AG09309 (cell line): ENCODE data around the gene CCDC85B.

ENCODE experiments used
- DNase-seq: peaks from one replicate; pipeline ENCODE4 v3.0.0-alpha.2; 2010; ENCODE audit warnings: low read depth
- H3K4me3 ChIP-seq: 2 replicates; pipeline ENCODE4 v1.5.1; 2011; ENCODE audit warnings: mild to moderate bottlenecking, low read depth, low read length, moderate library complexity; ENCODE audit not compliant: control insufficient read depth
- TF ChIP-seq, protein P1 (sequence below): IDR thresholded peaks from 2 replicates; pipeline ENCODE4 v1.5.1; 2011; ENCODE audit warnings: mild to moderate bottlenecking, low read depth, low read length, inconsistent platforms; ENCODE audit not compliant: insufficient read depth, control insufficient read depth; ENCODE audit errors: missing control alignments

CCDC85B gene

DNA sequence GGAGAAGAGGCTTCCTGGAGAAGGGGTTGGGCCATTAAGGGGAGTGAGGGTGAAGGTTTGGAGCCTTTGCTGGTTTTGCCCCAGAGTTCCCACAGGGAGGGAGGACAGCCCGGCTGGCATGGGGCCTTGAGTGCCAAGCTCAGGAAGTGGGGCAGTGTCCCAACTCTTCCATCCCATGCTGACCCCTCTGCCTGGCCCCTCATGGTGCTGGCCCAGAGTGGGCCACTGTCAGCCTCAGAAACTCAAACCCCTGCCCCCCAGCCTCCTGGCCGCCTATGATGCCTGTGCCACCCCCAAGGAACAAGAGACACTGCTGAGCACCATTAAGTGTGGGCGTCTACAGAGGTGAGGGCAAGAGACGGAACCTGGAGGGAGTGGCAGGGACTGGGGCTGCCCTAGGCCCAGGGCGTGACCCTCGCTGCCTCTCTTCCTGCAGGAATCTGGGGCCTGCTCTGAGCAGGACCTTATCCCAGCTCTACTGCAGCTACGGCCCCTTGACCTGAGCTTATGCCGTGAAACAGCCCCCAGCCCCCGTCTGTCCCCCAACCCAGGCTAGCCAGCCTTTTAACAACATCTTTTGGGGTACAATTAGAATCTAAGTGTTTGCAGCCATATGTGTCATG lies 24.8 kb upstream of the CCDC85B start:
- no peak for DNase-seq
- TF ChIP-seq, protein P1, sequence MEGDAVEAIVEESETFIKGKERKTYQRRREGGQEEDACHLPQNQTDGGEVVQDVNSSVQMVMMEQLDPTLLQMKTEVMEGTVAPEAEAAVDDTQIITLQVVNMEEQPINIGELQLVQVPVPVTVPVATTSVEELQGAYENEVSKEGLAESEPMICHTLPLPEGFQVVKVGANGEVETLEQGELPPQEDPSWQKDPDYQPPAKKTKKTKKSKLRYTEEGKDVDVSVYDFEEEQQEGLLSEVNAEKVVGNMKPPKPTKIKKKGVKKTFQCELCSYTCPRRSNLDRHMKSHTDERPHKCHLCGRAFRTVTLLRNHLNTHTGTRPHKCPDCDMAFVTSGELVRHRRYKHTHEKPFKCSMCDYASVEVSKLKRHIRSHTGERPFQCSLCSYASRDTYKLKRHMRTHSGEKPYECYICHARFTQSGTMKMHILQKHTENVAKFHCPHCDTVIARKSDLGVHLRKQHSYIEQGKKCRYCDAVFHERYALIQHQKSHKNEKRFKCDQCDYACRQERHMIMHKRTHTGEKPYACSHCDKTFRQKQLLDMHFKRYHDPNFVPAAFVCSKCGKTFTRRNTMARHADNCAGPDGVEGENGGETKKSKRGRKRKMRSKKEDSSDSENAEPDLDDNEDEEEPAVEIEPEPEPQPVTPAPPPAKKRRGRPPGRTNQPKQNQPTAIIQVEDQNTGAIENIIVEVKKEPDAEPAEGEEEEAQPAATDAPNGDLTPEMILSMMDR = no peak
- no peak overlapping the region for H3K4me3 ChIP-seq

DNA sequence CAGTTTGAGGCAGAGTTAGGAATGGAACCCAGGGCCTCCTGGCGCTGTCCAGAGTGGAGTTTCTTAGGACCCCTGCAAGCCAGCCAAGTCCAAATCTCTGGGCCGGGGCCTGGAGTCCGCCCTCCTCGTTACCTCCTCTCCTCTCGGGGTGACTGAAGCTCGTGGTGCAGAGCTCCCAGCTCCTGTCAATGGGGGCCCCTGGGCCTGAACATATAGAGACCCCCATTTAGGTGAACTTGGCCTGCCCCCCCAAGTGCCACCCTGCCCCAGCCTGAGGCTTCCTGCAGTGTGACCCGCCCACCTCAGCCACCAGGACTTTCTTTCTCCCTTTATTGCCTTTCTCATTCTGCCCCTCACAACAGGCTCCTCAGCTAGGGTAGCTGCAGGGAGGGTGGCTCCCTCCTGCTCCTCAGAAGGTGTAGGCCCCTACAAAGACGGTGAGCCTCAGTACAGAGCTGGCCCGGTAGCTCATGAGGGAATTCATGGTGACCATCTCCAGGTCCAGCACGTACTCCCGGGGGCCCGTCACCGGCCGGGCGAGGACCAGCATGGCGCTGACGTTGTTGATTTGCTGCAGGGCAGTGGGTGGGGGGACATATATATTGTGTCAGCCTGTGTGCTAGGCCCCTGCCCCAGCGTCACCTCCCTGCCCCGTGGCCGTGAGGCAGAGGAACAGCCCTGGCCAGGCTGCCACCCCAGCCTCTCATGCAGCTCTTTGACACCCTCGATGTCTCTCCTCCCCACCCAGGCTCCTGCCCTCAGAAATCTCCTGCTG lies 23.8 kb upstream of the CCDC85B start:
- TF ChIP-seq, protein P1 = no peak
- no peak overlapping the region for H3K4me3 ChIP-seq
- DNase-seq = no peak

DNA sequence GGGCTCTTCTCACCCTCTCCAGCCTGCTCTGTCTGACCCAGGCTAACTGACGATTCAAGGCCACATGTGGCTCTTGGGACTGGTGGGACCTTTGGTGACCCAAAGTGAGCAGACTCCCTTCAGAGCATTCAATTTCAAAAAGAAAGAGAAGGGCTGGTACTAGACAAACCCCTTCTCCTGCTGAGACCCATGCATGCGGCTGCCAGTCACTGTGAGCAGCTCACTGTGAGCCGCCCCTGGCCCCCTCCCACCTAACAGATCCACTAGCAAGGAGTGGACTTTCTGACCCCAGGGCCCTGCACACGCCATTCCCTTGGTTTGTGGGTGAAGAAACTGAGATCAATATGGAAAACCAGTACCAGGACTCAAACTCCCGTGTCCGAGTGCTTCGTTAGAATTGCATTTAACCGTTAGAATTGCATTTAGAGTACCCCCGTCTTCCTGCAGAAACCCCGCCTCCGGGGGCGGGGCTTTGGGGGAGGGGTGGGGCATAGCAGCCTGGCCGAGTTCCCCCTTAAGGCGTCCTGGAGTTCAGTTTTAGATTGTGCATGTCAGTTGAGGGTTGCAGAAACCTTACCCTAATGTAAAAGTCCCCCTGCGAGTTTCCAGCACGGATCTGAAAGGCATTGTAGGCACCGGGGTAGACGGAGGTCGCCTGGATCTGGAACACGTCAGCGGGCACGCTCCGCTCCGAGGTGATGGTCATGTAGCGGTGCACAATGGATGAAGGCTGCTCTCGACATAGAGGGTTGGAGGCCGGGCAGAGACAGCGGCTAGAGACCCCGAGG lies 23.0 kb upstream of the CCDC85B start:
- H3K4me3 ChIP-seq = no peak overlapping the region
- TF ChIP-seq, protein P1 = no peak
- DNase-seq = no peak

DNA sequence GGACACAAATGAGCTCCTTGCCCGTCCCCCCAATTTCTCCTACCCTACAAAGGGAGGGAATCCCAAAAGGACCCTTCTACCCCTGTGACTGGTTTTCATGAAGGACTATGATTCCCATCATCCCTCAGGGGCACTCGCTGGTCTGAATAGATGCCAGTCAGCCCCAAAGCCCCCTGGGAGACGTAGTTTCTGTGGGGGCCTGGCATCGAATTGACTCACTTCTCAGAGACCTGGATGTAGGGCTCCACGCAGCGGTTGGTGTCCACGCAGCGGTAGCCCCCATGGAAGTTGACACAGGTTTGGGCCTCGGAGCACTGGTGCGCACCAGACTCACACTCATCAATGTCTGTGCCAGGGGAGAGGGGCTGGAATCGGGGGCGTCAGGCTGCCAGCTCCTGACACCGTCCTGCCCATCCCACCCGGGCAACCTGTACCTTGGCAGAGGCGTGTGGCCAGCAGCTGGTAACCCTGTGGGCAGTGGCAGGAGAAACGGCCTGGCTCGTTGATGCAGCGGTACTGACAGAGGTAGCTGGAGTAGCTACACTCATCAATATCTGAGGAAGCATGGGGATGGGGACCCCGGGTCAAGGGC lies 22.3 kb upstream of the CCDC85B start:
- H3K4me3 ChIP-seq = no peak overlapping the region
- no peak for DNase-seq
- TF ChIP-seq, protein P1 = no peak

DNA sequence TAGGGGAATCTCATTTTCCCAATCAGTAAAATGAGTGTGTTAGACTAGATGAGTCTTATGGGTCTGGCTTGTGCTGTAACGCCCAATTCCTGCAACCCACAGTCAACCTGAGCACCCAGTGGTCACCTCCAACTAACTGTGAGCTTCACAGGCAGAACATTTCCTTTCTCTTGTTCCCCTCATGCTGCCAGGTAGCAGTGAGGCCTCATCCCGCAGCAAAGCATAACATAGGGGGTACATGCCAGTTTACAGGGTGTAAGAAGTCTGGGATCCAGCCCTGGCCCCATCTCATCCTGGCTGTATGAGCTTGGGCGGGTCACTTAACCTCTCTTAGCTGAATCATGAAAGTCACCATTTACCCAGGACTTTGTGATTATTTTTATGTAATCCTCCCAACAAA lies 21.6 kb upstream of the CCDC85B start:
- TF ChIP-seq, protein P1 = no peak
- no peak for DNase-seq
- H3K4me3 ChIP-seq = no peak overlapping the region

DNA sequence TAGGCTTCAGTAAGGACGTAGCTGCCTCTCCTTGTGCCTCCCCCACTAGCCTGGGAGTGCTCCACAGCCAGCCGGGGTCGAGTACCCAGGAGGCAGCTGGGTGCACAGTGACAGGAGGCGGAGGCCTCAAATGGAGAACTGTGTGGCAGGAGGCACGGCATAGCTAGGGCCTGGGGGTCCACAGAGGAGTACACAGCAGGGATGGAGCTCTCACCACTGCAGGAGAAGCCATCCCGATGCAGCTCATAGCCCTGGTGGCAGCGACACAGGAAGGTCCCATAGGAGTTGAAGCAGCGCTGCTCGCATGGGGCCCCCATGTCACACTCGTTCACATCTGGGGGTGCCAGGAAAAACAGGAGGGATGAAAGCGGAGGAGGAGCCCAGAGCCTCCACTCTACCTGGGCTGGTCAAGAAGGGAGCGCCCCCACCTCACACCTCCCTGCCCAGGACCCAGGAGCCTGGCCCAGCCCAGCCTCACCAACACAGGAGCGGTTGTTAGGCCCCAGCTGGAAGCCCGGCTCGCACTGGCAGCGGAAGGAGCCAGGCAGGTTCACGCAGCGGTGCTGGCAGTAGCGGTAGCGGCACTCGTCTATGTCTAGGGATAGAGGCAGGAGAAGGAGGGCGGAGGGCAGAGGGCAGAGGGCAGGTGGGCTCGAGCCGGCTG lies 20.7 kb upstream of the CCDC85B start:
- H3K4me3 ChIP-seq = no peak overlapping the region
- no peak for DNase-seq
- TF ChIP-seq, protein P1 = no peak
